Left ventricle myocardium superior (tissue), 1 donor: ENCODE measurements around the gene GTPBP3. TPM values are rescaled to one million over a fixed set of nuclear protein-coding genes. Genes with fewer than 3 reads are reported as not detected.

ENCODE experiments used
- ATAC-seq: fragments of 200-7000 bp; cut with Tn5 transposase; one replicate; pipeline ENCODE4 v1.9.1; 2020; ENCODE audit warnings: mild to moderate bottlenecking, moderate library complexity
- DNase-seq: peaks from one replicate; pipeline ENCODE4 v3.0.0-alpha.2; 2020
- intact Hi-C: fragments of 100-400 bp; cut with micrococcal nuclease; formaldehyde crosslinking; loops from one replicate; pipeline ENCODE4 v1.11.0; 2022
- total RNA-seq: library from RNA; stranded (reverse); fragmentation: NEBNext Ultra II Directional; extraction: Animal tissue kit (Norgen Biotek cat#: 25700); gene quantifications from one replicate; pipeline ENCODE4 v1.2.1, GENCODE V29; 2021
- donor health status: DM: no; HTN: yes; CAD: no; lungs with severe emphysema.

GTPBP3 gene
- total RNA-seq, 1 donor from 2014 or later: 11.5 TPM

GRCh38 chr19:17306285-17306714 is 31.1 kb upstream of the GTPBP3 start:
- no peak for DNase-seq
- intact Hi-C loops: no loop called here
- ATAC-seq: no peak

- ATAC-seq (no peak), DNase-seq (no peak)
- intact Hi-C loops: no loop called here
Observed at GRCh38 chr19:17307876-17308377, 29.4 kb upstream of the GTPBP3 start.

DNA sequence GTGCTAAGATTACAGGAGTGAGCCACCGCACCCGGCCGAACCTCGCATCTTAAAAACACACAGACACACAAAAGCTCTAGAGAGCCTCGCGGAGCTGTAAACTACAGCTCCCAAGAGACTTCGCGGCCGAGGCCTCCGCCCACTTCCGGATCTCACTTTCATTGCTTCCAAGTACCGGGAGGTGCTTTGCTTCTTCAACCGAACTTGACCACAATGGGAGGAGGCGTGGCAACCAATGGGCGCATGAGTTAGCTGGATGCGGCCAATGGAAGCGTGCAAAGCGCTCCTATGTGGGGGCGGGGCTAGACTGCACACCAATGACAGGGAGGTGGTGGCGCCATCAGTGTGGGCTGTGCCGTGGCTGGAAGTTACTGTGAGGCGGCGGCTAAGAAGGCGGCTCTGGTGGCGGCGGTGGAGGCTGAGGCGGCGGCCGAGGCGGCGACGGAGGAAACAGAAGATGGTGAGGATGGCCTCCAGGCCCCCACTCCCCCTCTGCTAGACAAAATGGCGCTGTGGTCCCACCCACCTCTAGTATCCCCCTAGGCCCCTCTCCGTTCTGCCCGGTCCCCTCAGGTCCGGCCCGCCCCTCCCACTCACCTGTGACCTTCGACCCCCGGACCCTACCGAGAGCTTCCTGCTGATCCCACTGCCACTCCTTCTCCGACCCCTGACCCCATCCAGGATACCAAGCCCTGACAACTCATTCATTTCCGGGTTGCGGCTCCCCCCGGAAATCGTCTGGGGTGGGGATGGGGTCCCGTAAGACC is 28.0 kb upstream of the GTPBP3 start, which contains the start of gene DDA1:
TSS of gene DDA1 (plus strand) at position 366 of the 767 bp plus-strand sequence. CDS start at position 458, 92 bp downstream.
- ATAC-seq (peak; percentile 83), DNase-seq (peak; percentile 99)
- intact Hi-C loops: no loop called here

DNA sequence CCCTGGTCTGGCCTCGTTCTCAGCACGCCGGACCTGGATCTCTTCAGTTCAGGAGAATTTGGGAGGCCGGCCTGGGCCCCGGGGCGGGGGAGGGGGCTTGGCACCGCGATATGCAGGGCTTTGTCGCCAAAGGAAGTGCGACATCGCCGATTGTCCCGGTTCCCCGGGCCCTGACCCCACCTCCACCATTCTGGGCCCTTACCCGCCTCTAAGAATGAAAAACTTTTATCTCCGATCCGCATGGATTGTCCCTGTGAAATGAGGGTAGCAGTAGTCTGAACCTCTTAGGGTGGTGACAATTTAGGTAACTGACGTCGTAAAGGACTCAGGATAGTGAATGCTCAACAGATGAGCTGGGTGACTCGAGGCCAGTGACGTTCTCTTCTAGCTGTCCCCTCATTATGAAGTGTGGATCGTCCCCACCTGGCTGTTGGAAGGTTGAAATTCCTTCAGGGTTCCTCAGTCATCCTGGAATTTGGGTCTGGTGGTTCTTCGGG is 27.3 kb upstream of the GTPBP3 start:
- DNase-seq: no peak
- ATAC-seq: no peak
- intact Hi-C loops: no loop called here

- intact Hi-C loops: no loop called here
- no peak for DNase-seq
Observed at GRCh38 chr19:17311455-17312188, 25.7 kb upstream of the GTPBP3 start.

GRCh38 chr19:17312189-17313113 is 24.9 kb upstream of the GTPBP3 start:
- ATAC-seq (no peak), DNase-seq (no peak)
- intact Hi-C loops: no loop called here

More at GRCh38 chr19:17311455-17312188, 25.7 kb upstream of the GTPBP3 start:
- ATAC-seq: no peak

- intact Hi-C loops: no loop called here
- DNase-seq (no peak), ATAC-seq (no peak)
Observed at GRCh38 chr19:17314007-17314593, 23.3 kb upstream of the GTPBP3 start.

DNA sequence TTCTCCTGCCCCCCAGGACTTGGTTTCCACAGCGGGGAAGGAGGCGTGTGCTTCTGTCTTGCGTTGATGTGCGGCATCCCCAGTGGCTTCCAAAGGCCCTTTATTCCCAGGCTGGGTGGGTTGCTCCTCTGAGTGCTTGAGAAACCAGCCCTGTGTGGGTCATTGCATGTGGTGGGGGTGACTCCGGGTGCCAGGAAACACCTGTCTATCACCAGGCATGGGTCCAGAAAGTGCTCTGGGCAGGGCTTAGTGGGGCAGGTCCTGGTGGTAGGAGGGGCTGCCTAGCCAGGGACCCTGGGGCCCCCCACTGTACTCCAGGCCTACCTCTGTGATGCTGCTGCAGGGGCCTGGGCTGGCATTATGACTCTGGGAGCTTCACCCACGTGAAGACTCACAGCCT is 18.4 kb upstream of the GTPBP3 start:
- ATAC-seq: no peak
- DNase-seq: no peak
- intact Hi-C loops: no loop called here

GRCh38 chr19:17319473-17320238 is 17.7 kb upstream of the GTPBP3 start:
- intact Hi-C loops: no loop called here
- ATAC-seq (no peak), DNase-seq (no peak)

GRCh38 chr19:17320435-17320834 is 16.9 kb upstream of the GTPBP3 start:
- ATAC-seq (no peak), DNase-seq (no peak)
- intact Hi-C loops: no loop called here

DNA sequence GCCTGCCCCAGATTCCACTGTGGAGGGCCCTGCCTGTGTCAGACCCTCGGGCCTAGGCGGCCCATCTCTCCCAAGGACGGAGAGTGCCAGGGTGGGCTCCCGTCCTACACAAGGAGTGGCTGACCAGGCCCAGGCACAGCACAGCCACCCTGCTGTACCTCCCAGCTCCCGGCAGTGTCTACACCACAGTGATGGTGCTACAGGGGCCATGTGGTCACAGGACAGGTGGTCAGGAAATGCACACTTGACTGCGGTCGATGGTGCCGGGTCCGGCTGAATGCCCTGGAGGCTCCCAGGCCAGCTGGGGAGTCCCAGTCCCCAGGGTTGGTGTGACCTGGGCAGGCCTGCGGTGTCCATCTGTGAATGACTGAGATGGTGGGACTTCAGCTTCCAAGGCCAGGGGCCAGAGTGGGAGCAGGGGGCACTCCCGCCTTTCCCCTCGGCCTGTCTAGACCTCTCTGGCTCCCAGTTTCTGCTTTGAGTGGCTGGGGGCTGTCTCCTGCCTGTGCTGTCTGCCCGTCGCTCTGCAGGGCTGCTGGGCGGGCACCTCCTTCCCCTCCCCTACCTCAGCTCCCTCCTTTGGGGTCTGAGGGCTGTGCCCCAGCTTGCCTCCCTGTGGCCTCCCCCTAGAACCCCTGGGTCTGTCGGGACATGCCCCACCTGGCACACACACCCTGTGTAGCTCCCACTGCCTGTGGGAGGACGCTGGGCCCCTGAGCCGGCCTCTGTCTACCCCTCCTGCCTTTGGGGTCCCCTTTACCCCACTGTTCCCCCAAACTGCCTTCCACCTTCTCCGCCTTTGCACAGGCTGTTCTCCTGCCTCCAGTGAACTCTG is 15.5 kb upstream of the GTPBP3 start:
- ATAC-seq (no peak), DNase-seq (no peak)
- intact Hi-C loops: no loop called here

DNA sequence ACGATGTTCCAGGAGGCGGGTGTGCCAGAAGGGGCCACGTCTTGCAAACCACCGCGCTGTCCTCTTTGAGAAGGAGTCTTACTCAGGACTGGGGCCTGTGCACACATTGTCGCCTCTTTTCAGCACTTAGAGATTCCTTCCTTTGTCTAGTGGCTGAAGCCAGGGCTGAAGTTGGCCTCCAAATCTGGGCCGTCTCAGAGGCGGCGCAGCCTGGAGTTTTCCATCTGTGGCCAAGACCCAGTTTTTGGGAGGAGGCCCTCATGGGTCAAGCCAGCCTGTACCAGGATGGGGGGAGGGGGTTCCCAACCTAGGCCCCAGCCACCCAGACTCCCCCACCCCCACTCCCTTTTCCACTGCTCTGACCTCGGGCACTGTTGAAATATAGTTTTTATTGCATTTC is 14.5 kb upstream of the GTPBP3 start:
- intact Hi-C loops: no loop called here
- ATAC-seq: no peak

DNA sequence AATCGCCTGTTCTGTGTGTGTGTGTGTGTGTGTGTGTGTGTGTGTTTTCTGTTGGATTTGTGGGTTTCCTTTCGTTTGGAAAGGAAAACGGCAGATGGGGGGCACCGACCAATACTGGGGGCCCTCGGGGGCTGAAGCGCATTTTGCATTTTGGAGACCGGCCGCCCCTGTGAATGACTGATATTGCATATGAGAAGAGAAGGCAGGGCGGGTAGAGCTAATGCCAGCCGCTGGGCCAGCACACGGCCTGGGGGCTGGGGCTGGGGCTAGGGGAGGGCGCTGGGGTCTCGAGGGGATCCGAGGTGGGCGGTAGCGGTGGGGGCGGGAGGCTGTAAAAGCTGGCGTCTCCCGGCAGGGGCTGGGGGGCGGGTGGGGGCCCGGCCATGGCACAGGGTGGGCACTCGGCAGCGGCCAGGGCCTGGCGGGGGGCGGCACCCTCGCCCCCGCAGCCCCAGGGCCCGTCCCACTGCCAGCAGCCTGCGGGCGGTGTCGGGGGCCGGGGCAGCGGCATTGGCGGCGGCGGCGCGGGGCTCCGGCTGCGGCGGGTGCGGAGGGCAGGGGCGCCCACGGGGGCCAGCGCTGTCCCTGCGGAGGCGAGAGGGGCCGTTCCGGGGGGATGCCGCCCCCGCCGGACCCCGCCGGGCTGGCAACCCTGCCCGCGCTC is 13.9 kb upstream of the GTPBP3 start:
- DNase-seq (no peak), ATAC-seq (no peak)
- intact Hi-C loops: no loop called here

More for the DNA sequence above, 14.5 kb upstream of the GTPBP3 start:
- DNase-seq: no peak

DNA sequence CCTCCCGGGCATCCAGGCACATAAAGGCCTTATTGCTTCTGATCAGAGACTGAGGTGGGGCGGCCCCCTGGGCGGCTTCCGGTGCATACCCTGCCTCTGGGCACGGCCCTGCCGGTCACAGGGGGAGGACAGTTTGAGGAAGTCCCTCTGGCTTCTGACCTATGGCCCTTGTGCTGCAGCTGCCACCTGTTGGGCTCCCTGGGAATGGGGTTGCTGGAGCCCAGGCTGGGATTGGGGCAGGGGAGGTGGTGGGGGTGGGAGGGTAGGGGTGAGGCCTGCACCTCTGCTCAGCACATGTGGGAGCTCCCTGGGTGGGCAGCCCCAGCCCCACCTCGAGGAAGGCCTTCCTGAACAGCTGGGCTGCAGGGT is 13.4 kb upstream of the GTPBP3 start:
- peak; percentile 51 for DNase-seq
- intact Hi-C loops: no loop called here

GRCh38 chr19:17324357-17325114 is 12.8 kb upstream of the GTPBP3 start:
- intact Hi-C loops: no loop called here
- DNase-seq: no peak
- no peak for ATAC-seq

More for the DNA sequence above, 13.4 kb upstream of the GTPBP3 start:
- ATAC-seq: no peak

DNA sequence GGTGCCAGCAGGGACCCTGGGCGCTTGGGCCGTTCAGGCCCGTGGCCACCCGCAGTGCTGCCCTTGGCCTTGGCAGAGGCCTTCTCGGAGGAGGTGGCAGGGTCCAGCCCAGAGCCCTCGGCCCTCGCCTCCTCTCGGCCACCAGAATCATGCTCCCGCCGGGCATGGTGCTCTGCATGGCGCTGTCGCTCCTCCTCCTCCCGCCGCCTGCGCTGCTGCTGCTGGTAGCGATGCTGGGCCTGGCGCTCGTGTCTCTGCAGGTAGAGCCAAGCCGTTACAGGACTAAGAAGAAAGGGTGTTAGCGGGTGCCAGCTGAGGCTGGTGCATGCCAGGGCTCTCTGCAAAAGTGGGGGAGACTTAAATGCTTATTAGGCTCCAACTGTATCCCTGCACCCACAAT is 12.2 kb upstream of the GTPBP3 start:
- intact Hi-C loops: no loop called here

More for the DNA sequence above, 12.2 kb upstream of the GTPBP3 start:
- ATAC-seq: no peak
- DNase-seq: no peak
